HEK293T (cell line): Measurements from ENCODE around the gene SLC47A1.
"Not testable (repeated sequence)": the region's sequence is repeated elsewhere in the genome, so short reads cannot be mapped to it uniquely, and the experiment has no call there.

Experiments
- CTCF ChIA-PET: fragments of 350-600 bp; formaldehyde crosslinking; extraction: SDS; loops from one replicate; lab custom pipeline; 2021; ENCODE audit warnings: antibody characterized with exemption, inconsistent platforms; lab: Yijun Ruan, JAX
- POLR2A ChIA-PET: fragments of 350-600 bp; formaldehyde crosslinking; extraction: SDS; loops from one replicate; lab custom pipeline; 2020; ENCODE audit warnings: antibody characterized with exemption, inconsistent platforms; lab: Yijun Ruan, JAX
- DNase-seq: peaks from one replicate; pipeline ENCODE4 v3.0.0; 2012; ENCODE audit warnings: mixed read lengths; ENCODE audit errors: extremely low spot score
- ARNT ChIP-seq: fragments of 450-650 bp; IDR thresholded peaks from 2 replicates; pipeline ENCODE4 v1.6.1; 2017; ENCODE audit warnings: mild to moderate bottlenecking
- BHLHE40 ChIP-seq: fragments of 450-650 bp; IDR thresholded peaks from 2 replicates; pipeline ENCODE4 v1.6.1; 2016; ENCODE audit warnings: mild to moderate bottlenecking, moderate library complexity, borderline replicate concordance
- CTBP1 ChIP-seq: fragments of 450-650 bp; IDR thresholded peaks from 2 replicates; pipeline ENCODE4 v1.6.1; 2016; ENCODE audit warnings: borderline replicate concordance
- ELF4 ChIP-seq: fragments of 450-650 bp; IDR thresholded peaks from 2 replicates; pipeline ENCODE4 v1.6.1; 2017; ENCODE audit warnings: antibody characterized with exemption
- FOXA1 ChIP-seq: fragments of 450-650 bp; IDR thresholded peaks from 2 replicates; pipeline ENCODE4 v1.6.1; 2016; ENCODE audit warnings: mild to moderate bottlenecking
- FOXK2 ChIP-seq: fragments of 450-650 bp; IDR thresholded peaks from 2 replicates; pipeline ENCODE4 v1.6.1; 2016; ENCODE audit warnings: mild to moderate bottlenecking
- FOXM1 ChIP-seq: fragments of 450-650 bp; IDR thresholded peaks from 2 replicates; pipeline ENCODE4 v1.6.1; 2017; ENCODE audit warnings: mild to moderate bottlenecking, borderline replicate concordance
- HDGF ChIP-seq: fragments of 450-650 bp; IDR thresholded peaks from 2 replicates; pipeline ENCODE4 v1.6.1; 2017; ENCODE audit warnings: antibody characterized with exemption, borderline replicate concordance
- L3MBTL2 ChIP-seq: fragments of 450-650 bp; conservative IDR thresholded peaks from 2 replicates; pipeline ENCODE4 v1.6.1; 2016; ENCODE audit warnings: mild to moderate bottlenecking
- LEF1 ChIP-seq: fragments of 450-650 bp; IDR thresholded peaks from 2 replicates; pipeline ENCODE4 v1.6.1; 2017; ENCODE audit warnings: mild to moderate bottlenecking, borderline replicate concordance
- NFRKB ChIP-seq: fragments of 450-650 bp; IDR thresholded peaks from 2 replicates; pipeline ENCODE4 v1.6.1; 2016; ENCODE audit warnings: mild to moderate bottlenecking, moderate library complexity
- SP1 ChIP-seq: fragments of 450-650 bp; IDR thresholded peaks from 2 replicates; pipeline ENCODE4 v1.6.1; 2017
- SUZ12 ChIP-seq: fragments of 450-650 bp; IDR thresholded peaks from 2 replicates; pipeline ENCODE4 v1.6.1; 2016; ENCODE audit warnings: mild to moderate bottlenecking
- TARDBP ChIP-seq: fragments of 450-650 bp; IDR thresholded peaks from 2 replicates; pipeline ENCODE4 v1.6.1; 2016
- ZNF384 ChIP-seq: fragments of 450-650 bp; IDR thresholded peaks from 2 replicates; pipeline ENCODE4 v1.6.1; 2016
- TF ChIP-seq, protein P1 (sequence below): fragments of 450-650 bp; IDR thresholded peaks from 2 replicates; pipeline ENCODE4 v1.6.1; 2016

The SLC47A1 gene

DNA sequence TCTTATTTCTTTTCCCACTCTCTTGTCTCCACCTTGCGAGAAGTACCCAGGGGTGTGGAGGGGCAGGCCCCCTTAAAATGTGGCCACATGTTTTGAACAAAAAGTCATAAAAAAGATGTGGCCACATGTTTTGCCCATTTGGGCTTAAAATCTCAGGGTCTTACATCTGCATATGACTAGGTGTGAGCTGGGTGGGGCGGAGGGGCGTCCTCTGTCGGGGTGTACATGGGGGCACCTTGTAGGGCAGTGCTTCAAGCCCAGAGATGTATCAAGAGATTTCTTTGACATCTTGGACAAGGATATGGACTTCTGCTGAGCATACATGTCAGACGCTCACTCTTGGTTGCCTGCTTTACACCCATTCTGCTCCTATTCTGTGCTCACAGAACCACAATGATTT lies 13.0 kb upstream of the SLC47A1 start:
- POLR2A ChIA-PET, result no interaction called here
- no peak for DNase-seq
- CTCF ChIA-PET, result no interaction called here
- no peak for TF ChIP-seq HDGF

DNA sequence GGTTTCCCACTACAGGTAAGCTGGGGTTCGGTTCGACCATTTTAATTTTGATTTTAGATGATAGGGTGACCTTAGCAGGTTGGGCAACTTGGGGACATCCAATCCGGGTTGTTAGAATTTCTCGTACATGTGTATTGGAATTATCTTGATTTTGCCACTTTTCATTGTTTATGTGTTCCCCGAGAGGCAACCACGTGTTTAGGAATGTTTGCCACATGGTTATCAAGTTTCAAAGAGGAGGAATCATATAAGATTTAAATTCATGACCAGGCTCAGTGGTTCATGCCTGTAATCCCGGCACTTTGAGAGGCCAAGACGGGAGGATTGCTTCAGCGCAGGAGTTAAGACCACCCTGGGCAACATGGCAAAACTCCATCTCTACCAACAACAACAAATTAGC lies 10.0 kb upstream of the SLC47A1 start:
- peak; percentile 59 for TF ChIP-seq L3MBTL2
- TF ChIP-seq TARDBP, result no peak
- DNase-seq, result no peak
- ChIA-PET POLR2A (interaction anchor here (1.3 kb wide), 1 partner anchor 10 kb away, joined by 4 read pairs; the partner anchor contains the start of gene SLC47A1), CTCF (no interaction called here)

DNA sequence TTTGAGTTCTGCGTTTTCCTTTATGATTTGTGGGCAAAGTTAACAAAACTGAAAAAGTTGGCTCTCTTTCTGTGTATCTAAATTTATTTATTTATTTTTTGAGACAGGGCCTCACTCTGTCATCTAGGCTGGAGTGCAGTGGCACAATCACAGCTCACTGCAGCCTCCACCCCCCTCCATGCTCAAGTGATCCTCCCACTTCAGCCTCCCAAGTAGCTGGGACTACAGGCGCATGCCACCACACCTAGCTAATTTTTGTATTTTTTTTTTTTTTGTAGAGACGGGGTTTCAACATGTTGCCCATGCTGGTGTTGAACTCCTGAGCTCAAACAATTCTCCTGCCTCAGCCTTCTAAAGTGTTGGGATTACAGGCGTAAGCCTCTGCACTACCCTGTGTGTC lies 6.7 kb upstream of the SLC47A1 start:
- CTCF ChIA-PET, result interaction anchor here (1.1 to 1.5 kb wide), 2 partner anchors 51 to 121 kb away, joined by 3 to 4 read pairs; no protein-coding TSS in a partner anchor
- not testable (repeated sequence) for DNase-seq
- POLR2A ChIA-PET, result interaction anchor here (1.4 kb wide), 1 partner anchor 122 kb away, joined by 6 read pairs; the partner anchor contains the start of gene ALDH3A2

DNA sequence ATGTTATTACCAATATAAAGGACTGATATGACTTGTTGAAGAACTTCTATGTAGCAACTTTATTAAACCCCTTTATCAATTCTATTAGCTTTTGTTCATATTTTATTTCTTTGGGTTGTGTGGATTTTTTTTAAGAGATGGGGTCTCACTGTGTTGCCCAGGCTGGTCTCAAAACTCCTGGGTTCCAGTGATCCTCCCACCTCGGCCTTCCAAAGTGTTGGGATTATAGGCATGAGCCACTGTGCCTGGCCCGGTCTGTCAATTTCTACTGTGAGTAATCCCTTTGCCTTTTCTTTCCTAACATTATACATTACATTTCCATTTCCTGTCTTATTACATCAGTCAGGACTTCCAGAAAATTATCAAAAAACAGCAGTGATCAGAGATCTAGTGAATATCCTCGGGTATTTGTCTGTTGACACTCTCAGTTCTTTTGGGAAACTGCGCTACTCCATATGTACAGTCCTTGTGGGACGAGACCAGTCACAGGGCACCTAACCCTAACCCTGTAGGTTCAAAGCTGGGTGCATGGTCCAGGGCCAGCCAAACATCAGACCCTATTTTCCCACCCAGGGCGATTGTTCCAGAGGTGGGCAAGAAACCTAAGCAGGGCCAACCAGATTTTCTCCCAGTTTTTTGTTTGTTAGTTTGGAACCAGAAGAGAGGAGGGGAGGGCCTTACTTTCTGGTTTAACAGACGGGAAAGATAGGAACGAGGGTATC lies 1.7 kb upstream of the SLC47A1 start:
- TF ChIP-seq SUZ12 (no peak), NFRKB (no peak), FOXK2 (no peak), FOXA1 (no peak), ARNT (no peak), ZNF384 (no peak), SP1 (no peak), LEF1 (no peak), CTBP1 (no peak), HDGF (no peak), ELF4 (no peak), L3MBTL2 (no peak), BHLHE40 (no peak), TARDBP (no peak), FOXM1 (no peak)
- TF ChIP-seq, protein P1, sequence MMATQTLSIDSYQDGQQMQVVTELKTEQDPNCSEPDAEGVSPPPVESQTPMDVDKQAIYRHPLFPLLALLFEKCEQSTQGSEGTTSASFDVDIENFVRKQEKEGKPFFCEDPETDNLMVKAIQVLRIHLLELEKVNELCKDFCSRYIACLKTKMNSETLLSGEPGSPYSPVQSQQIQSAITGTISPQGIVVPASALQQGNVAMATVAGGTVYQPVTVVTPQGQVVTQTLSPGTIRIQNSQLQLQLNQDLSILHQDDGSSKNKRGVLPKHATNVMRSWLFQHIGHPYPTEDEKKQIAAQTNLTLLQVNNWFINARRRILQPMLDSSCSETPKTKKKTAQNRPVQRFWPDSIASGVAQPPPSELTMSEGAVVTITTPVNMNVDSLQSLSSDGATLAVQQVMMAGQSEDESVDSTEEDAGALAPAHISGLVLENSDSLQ, result no peak
- ChIA-PET POLR2A (no interaction called here), CTCF (no interaction called here)
- DNase-seq, result no peak

DNA sequence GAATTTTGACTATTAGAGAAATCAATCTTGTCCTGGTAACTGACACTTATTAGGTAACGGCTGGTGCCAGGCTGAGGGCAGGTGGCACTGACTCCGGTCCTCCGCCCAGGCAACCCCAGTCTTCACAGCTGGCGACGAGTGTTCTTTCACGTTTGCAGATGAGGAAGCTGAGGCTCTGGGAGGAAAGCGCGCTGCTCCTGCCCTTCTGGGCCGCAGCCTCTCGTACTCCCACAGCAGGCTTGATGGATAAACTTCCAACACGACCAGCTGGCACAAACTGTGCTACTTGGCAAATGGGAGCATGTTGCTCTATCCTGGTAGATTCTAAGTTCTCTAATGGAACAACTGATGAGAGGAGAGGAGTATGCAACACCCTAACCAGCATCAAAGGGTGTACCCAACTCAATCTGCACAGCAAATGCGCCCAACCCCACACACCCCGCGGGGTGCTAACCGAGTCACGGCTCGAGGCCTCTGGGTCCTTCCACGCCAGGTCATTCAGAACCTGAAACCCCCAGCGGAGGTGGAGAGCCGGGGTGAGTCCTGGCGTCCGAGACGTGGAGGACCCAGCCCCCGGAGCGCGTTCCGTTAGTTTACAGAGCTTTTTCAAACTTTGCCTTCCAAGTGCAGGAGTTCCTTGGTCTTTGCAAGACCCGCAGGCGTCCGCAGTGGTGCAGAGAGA lies 477 bp upstream of the SLC47A1 start:
- TF ChIP-seq FOXM1 (no peak), SUZ12 (no peak), BHLHE40 (no peak), FOXA1 (no peak), CTBP1 (no peak), HDGF (no peak), TARDBP (no peak), NFRKB (no peak)
- POLR2A ChIA-PET, result interaction anchor here (1.2 to 2.3 kb wide), 5 partner anchors 45 to 212 kb away, joined by 3 to 31 read pairs (median 7); partner anchors contain the start of genes ALDH3A2 and SLC47A2
- DNase-seq, result no peak
- CTCF ChIA-PET, result interaction anchor here (0.6 to 1.1 kb wide), 2 partner anchors 22 to 477 kb away, joined by 3 to 4 read pairs; no protein-coding TSS in a partner anchor

DNA sequence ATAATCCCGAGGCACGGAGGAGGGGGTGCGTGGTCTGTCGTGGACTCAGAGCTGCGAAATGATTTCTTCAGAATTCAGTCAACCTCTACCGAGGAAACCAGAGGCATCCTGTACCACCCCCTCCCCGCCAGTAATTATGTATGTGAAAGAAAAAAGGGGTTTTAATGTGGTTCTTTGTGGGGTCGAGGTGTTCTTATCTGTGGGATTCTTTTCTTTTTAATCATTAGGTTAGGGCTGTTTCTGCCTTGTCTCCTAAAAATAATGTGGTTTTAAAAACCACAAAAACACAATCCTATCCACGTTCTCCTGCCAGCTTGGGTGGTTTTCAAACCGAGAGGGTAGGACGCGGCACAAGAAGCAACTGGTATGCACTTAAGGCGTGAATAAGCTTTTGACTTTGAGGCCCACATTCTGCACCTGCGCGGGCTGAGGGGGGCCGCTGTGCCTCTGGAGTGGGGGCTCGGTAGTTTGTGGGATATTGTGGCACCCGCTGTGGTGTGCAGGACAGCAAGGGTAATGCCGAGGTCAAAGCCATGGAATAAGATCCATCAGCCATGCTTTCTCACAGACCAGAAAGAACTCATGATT lies 1.0 kb downstream of the SLC47A1 start:
- ChIA-PET CTCF (interaction anchor here (0.5 to 1.0 kb wide), 3 partner anchors 39 to 111 kb away, joined by 3 to 4 read pairs (median 4); no protein-coding TSS in a partner anchor), POLR2A (interaction anchor here (0.7 to 2.3 kb wide), 11 partner anchors 11 to 228 kb away, joined by 3 to 31 read pairs (median 5); partner anchors contain the start of genes ALDH3A2 and SLC47A2)
- DNase-seq, result no peak
- TF ChIP-seq L3MBTL2 (no peak), LEF1 (no peak), ZNF384 (no peak), BHLHE40 (no peak), CTBP1 (no peak), FOXK2 (no peak), SP1 (no peak), TARDBP (no peak), SUZ12 (no peak), ARNT (no peak), HDGF (no peak), ELF4 (no peak)
- TF ChIP-seq, protein P1, result no peak

DNA sequence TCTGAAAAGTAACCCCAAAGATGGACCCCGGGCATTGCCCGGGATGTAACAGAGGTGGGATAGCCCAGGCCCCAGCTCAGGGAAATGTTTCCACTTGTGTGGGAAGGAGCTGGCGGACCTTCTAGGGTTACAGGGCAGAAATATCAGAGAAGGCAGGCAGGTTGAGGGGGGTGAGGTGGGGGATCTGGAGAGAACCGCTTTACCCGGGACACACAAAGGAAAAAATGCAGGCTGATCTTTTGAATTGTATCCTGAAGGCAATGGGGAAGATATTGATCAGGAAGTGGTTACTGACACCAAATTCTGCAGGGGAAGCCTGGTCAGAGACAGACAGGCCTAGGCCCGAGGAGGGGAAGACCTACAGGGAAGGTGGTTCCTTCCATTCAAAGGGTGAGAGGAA lies 3.5 kb downstream of the SLC47A1 start:
- no peak for DNase-seq
- POLR2A ChIA-PET, result interaction anchor here (1.9 kb wide), 1 partner anchor 9 kb away, joined by 5 read pairs; no protein-coding TSS in a partner anchor
- TF ChIP-seq, protein P1, result no peak
- TF ChIP-seq TARDBP, result no peak
- TF ChIP-seq FOXA1, result no peak
- no peak for TF ChIP-seq NFRKB
- TF ChIP-seq FOXM1, result no peak
- no peak for TF ChIP-seq L3MBTL2
- no peak for TF ChIP-seq HDGF
- no peak for TF ChIP-seq SP1
- CTCF ChIA-PET, result interaction anchor here (1.2 kb wide), 1 partner anchor 24 kb away, joined by 3 read pairs; no protein-coding TSS in a partner anchor
